K562 (cell line): ENCODE data around the gene MRI1. TPM values are rescaled to one million over a fixed set of nuclear protein-coding genes. Genes with fewer than 3 reads are reported as not detected.

Source experiments
- ATF3 ChIP-seq, 2 experiments: fragments of 450-650 bp in 1 of 2; sonication (generic) in 1 of 2; formaldehyde crosslinking in 1 of 2; IDR thresholded peaks in 1 of 2; conservative IDR thresholded peaks in 1 of 2; 2 replicates each; pipeline versions ENCODE4 v1.6.1 to v1.8.1; 2016 to 2023; ENCODE audit warnings: mild to moderate bottlenecking in 2 of 2, moderate library complexity in 2 of 2, inconsistent platforms in 1 of 2, missing genetic modification reagents in 1 of 2
- CEBPG ChIP-seq, 3 experiments: fragments of 200-800 bp in 1 of 3; sonication (Bioruptor generic) in 1 of 3; sonication (generic) in 1 of 3; formaldehyde crosslinking in 1 of 3; IDR thresholded peaks in 2 of 3; conservative IDR thresholded peaks in 1 of 3; 2 replicates each; pipeline versions ENCODE4 v1.6.1 to v1.8.0; 2016 to 2022; ENCODE audit warnings: missing compliant biosample characterization in 2 of 3, missing genetic modification characterization in 2 of 3, mild to moderate bottlenecking in 1 of 3, missing genetic modification reagents in 1 of 3
- FOXM1 ChIP-seq, 2 experiments: fragments of 450-650 bp in 1 of 2; sonication (generic) in 1 of 2; formaldehyde crosslinking in 1 of 2; IDR thresholded peaks; 2 replicates each; pipeline versions ENCODE4 v1.6.1 to v1.9.0; 2017 to 2022; ENCODE audit warnings: low read depth in 2 of 2, mild to moderate bottlenecking in 2 of 2, missing genetic modification reagents in 1 of 2, moderate library complexity in 1 of 2
- IRF9 ChIP-seq: fragments of 450-650 bp; IDR thresholded peaks from 2 replicates; pipeline ENCODE4 v1.6.1; 2016; ENCODE audit warnings: missing biosample characterization, missing genetic modification characterization
- POLR2AphosphoS5 ChIP-seq: IDR thresholded peaks from 2 replicates; pipeline ENCODE4 v1.6.1; 2011; ENCODE audit warnings: mild to moderate bottlenecking, low read depth, low read length, moderate library complexity; ENCODE audit not compliant: control insufficient read depth, insufficient read depth
- SMAD1 ChIP-seq: fragments of 150-350 bp; IDR thresholded peaks from 2 replicates; pipeline ENCODE4 v1.6.1; 2014; ENCODE audit warnings: low read length, low read depth; ENCODE audit not compliant: partially characterized antibody
- ZNF384 ChIP-seq: IDR thresholded peaks from 2 replicates; pipeline ENCODE4 v1.6.1; 2012; ENCODE audit warnings: low read depth, low read length, improper control_type of control experiment
- polyA plus RNA-seq, 8 experiments: library from polyadenylated mRNA; depleted of rRNA in 4 of 8; stranded (reverse) in 5 of 8; unstranded in 3 of 8; fragments of >200 nt; fragmentation: Nextera tagmentation in 2 of 8; fragmentation: Illumina TruSeq in 1 of 8; extraction: Ambion mirVana in 2 of 8; extraction: Trizol in 1 of 8; gene quantifications; 2 replicates each; pipeline versions ENCODE4 v1.2.1 to v1.2.3, GENCODE V29; 2011 to 2014; ENCODE audit warnings: inconsistent platforms in 1 of 8, missing spikeins in 1 of 8
- total RNA-seq, 7 experiments: library from RNA; depleted of rRNA in 6 of 7; stranded (reverse); fragments of >200 nt in 6 of 7; fragmentation: Illumina TruSeq in 2 of 7; extraction: Trizol in 2 of 7; gene quantifications; 2 replicates each; pipeline versions ENCODE4 v1.2.1 to v1.2.3, GENCODE V29; 2011 to 2021; ENCODE audit warnings: low replicate concordance in 1 of 7

Gene MRI1
- total and polyA plus RNA-seq, 9 of the 15 experiments (the other 6 are each of a cell fraction or from before 2014, with no cell fraction given), result 5.5 to 57.4 (median 28.2) TPM

DNA sequence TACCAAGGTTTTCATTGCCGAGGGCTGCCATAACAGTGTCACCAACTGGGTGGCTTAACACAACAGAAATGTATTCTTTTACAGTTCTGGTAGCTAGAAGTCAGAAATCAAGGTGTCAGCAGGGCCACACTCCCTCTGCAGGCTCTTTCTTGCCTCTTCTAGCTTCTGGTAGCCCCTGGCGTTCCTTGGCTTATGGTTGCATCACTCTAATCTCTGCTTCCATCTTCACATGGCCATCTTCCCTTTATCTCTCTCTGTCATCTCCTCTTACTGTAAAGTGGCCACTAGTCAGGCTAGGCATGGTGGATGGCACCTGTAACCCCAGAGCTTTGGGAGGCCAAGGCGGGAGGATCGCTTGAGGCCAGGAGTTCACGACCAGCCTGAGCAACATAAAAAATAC is 38.0 kb upstream of the MRI1 start (continued):
- TF ChIP-seq ATF3 (IDR thresholded peaks at IDR 0.05), result peak; percentile 78
- TF ChIP-seq ATF3 (CRISPR knock-in tag; conservative IDR thresholded peaks at IDR 0.05), result no peak
- no peak for TF ChIP-seq POLR2AphosphoS5
- TF ChIP-seq CEBPG (CRISPR knock-in tag; IDR thresholded peaks at IDR 0.05), result peak; percentile 82
- TF ChIP-seq CEBPG (tag; conservative IDR thresholded peaks at IDR 0.05 in 1 of 2, IDR thresholded peaks at IDR 0.05 in 1 of 2), result peak in 1 of 2 experiments; percentile 50; a peak in 1 of 4 replicates
- no peak for TF ChIP-seq FOXM1 (IDR thresholded peaks at IDR 0.05; ENCODE audit: low read depth)
- no peak for TF ChIP-seq FOXM1 (CRISPR knock-in tag; IDR thresholded peaks at IDR 0.05; ENCODE audit: low read depth)
- no peak for TF ChIP-seq SMAD1
- TF ChIP-seq IRF9 (tag), result 0 out of 2 replicates have a peak, but pooled peaks have one; percentile 11
- no peak for TF ChIP-seq ZNF384
